DND-41 (cell line): ENCODE measurements around the gene TTN.

Experiments
- CTCF ChIP-seq: IDR thresholded peaks from 2 replicates; pipeline ENCODE4 v1.5.1; 2012; ENCODE audit warnings: borderline replicate concordance, low read length, moderate library complexity, mild to moderate bottlenecking; ENCODE audit not compliant: poor library complexity, severe bottlenecking; ENCODE audit errors: extremely low read depth
- EZH2 ChIP-seq: IDR thresholded peaks from 3 replicates; pipeline ENCODE4 v1.6.1; 2012; ENCODE audit warnings: borderline replicate concordance, low read depth, mild to moderate bottlenecking, moderate library complexity, low read length, inconsistent platforms; ENCODE audit not compliant: severe bottlenecking

GRCh38 chr2:178700922-178701342, 106.3 kb downstream of the TTN start:
- TF ChIP-seq CTCF (peak; percentile 87), EZH2 (no peak)
